HG03108 (cell line): ENCODE data around the gene OR52R1.
"Not testable (repeated sequence)": the region's sequence is repeated elsewhere in the genome, so short reads cannot be mapped to it uniquely, and the experiment has no call there.

Experiments
- ATAC-seq: cut with Tn5 transposase; IDR thresholded peaks from one replicate; pipeline ENCODE4 v1.9.1; 2021; ENCODE audit warnings: moderate library complexity; ENCODE audit not compliant: unreplicated experiment

Gene OR52R1

DNA sequence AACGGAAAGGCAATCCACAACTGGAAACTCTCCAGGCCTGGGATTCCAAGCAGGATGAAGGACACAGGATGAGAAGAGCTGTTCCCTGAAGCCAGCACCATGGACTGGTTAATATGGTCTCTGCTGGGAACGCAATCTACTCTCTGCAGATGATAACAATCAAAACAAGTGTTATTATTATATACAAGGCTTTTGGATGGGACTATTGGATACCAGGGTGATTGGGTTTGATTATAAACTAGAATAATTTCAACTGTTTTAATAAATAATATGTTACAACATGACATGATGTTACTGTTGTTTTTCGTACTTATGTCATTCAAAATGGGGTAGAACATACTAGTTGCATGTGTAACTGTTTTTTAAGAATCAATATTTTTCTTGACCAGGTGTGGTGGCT, at the start of gene OR52R1:
Gene OR52R1 (minus strand): TSS at position 101 of the 400 bp plus-strand sequence. CDS start 0 bp downstream, at position 101.
- ATAC-seq = no peak

DNA sequence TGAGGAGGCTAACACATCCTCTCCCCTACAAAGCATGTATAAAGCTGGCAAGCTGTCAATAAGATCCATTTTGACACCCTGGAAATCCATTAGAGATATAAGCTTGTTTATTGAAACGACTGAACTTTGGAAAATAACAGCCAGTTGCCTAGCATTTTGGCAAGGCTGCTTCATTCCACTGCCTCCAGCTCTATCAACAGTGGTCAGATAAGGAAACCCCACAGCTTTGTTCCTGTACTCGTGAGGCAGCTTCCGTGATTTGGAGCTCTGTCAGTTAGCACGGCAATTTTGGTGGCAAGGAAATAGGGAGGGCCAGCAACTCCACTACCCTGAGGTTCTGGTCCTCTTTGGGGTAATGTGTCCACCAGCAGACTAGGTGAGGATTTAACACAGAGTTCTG, 46.9 kb upstream of the OR52R1 start:
- ATAC-seq = no peak

DNA sequence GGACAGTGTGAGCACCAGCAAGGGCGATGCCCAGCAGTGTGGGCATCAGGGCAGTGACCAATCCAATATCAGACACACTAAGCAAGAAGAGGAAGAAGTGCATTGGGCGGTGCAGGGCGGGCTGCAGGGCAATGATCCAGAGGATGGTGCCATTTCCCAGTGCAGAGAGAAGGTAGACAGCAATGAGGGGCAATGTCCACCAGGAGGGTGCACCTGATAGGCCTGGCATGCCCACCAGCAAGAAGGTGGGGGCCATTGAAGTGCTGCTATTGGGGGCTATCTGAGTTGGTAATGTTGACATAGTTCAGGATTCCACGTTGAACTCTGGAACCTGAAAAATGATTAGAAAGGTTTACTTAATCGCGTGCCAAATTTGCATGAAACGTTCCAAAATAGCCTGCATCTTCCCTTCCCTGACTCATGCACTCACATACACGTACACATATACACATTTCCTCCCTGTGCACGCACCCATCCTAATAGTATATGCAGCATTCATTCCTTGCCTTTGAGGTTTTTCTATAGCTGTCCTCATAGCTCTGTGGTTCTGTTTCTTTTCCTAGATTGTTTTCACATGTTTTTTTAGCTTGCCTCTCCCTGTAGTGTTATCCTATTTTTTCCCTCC, 44.8 kb upstream of the OR52R1 start, which contains the start of gene OR51S1:
Gene OR51S1 (minus strand): TSS at position 301 of the 625 bp plus-strand sequence. CDS start 0 bp downstream, at position 301.
- ATAC-seq = no peak

DNA sequence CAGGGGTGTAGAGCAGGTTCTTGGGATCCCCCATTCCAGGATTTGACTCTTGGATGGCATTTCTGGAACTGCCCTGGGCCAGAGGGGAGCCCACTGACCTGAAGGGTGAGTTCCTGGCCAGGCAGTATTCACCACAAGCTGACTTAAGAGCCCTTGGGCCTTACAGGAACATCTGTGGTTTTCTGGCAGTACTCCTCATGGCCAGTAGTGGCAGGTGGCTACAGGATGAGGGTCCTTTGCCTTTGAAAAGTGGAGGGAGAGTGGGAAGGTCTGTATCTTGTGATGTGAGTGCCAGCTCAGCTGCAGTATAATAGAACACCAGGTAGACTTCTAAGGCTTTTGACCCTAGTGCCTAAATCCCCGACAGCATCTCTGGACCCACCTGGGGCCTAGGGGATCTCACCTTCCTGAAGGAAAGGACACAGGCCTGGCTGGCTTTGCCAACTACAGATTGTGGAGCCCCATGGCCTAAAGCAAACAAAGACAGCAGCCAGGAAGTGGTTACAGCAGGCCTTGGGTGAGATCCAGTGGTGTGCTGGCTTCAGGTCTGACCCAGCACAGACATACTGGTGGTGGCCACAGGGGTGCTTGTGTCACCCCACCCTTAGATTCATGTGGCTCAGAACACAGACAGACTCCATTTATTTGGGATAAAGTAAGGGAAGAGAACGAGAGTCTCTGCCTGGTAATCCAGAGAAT, 35.8 kb upstream of the OR52R1 start:
- no peak for ATAC-seq

DNA sequence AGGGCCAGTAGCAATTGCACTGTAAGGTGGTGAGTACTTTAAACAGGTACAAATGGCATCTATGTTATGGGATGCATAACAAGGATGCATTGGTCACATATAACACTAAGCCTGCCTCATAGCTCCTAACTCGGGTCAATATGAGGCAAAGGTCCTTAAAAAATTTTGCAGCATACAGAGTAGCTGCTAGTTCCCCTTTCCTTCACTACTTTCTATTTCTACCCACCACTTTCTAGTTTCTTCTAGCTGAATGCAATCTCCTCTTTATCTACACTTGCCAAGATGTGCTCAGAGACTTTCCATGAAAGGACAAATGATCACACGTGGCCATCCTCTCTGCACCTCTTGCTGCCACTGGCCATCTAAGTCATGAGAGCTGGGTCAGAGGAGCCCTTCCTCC, 26.7 kb upstream of the OR52R1 start:
- no peak for ATAC-seq

DNA sequence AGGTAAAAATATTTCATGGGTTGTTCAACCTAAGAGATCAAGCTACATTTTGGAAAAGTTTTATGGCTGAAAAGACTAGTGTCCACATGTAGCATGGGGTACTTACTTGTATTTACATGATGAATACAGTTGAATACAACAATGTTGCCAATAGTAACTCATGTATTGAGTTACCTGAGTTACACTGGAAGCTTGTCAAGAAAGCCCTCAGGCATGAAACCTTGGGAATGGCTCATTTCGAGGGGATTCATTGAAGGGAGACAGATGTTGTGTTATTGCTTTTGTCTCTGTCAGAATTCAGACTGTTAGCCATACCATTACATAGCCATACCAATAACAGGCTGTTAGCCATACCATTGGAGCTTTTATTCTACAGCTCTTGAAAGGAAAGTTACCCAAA, 26.2 kb upstream of the OR52R1 start:
- no peak for ATAC-seq

DNA sequence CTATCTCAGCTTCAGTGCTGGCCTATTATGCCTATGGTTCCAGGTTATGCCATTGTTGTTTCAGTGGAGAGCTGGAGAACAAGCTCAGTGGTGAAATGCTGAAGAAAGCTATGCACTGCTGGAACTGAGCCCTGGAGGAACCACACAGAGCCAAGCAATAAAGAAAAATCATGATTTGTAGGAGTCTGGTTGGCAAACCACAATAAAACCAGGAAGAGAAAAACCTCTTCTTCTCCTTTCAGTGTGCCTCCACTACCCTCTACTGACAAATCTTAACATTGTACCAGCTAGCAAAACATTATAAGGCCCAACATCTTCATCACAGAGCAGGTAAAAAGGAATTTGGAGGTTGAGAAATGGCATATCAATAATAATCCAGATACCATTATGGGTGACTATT, 22.2 kb upstream of the OR52R1 start:
- no peak for ATAC-seq

DNA sequence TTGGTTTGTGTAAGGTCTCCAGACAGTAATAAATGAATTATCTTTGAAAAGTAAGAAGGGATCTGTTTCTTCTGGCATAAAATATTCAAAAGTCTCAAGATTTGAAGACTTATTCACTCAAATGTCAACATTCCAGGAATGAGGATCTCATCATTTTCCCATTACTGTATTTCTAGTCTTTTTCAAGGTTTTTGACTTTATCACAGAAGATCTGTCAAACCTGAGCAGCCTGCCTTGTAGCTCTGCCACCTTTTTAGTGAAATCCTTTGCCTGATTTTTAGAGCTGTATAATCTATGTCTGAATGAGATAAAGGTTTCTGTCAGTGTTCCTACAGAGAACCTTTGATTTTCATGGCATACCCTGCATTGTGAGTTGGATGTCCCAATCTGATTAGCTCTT, 21.0 kb upstream of the OR52R1 start:
- no peak for ATAC-seq

DNA sequence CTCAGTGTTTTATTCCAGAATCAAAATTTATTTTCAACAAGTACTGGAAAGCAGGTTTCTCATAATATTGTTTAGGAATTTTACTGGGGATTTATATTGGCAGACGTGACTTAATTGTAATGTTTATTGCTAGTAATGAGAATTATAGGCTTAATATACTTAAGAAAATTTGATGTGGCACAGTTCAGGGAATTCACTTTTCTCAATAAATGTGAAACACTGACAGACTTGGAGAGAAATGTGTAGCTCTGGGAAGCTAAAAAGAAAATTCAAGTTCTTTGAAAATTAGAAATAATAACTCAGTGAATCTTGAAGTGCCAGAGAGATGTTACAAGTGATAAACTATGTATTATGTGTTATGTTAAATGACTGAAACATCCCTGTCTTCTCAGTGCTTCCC, 16.8 kb upstream of the OR52R1 start, which contains the start of gene OR51F2:
Gene OR51F2 (plus strand): TSS at position 301 of the 400 bp plus-strand sequence. CDS start 101 bp downstream, outside the sequence.
- no peak for ATAC-seq

DNA sequence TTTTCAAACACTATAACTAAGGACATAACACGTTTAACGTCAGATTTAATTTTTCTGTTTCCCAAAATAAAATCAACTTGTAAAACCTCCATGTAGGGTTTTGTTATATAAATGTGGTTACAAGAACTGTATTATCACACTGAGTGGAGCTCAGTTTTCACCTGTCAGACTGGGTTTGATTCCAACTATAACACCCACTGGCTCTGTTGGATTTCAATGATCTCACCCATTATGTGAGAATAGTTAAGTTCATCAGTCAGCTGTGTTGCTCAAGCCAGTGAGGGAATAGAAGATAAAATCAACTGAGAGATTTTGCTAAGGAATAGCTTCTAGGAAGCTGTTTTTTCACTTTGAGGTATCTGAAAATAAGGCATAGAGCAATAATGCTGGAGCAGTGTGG, 5.1 kb upstream of the OR52R1 start:
- ATAC-seq = no peak

DNA sequence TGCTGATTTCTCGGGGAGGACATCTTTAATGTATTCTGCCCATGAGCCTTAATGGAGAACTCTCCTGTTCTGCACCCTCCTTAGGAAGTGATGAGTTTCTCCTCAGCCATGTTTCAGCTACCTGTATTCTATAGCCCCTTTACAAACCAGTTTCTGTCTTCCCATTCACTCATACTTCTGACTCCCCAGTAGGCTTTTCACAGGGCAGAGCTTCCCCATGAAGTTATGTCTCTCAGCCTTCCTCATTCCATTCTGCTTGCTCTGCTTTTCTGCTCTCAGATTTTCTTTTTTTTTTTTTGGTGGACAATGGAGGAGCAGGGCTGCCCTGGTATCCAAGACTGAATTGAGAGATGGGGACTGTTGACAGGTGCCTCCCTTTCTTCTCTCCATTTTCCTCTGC, 4.3 kb upstream of the OR52R1 start:
- no peak for ATAC-seq

DNA sequence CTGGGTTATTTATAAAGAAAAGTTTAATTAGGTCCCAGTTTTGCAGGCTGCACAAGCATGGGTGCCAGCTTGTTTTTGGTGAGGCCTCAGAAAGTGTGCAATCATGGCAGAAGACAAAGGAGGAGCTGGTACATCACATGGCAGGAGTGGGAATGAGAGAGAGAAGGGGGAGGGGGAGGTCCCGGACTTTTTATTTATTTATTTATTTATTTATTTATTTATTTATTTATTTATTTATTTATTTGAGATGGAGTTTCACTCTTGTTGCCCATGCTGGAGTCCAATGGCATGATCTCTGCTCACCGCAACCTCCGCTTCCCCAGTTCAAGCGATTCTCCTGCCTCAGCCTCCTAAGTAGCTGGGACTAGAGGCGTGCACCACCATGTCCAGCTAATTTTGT, 2.9 kb downstream of the OR52R1 start:
- ATAC-seq = not testable (repeated sequence)

DNA sequence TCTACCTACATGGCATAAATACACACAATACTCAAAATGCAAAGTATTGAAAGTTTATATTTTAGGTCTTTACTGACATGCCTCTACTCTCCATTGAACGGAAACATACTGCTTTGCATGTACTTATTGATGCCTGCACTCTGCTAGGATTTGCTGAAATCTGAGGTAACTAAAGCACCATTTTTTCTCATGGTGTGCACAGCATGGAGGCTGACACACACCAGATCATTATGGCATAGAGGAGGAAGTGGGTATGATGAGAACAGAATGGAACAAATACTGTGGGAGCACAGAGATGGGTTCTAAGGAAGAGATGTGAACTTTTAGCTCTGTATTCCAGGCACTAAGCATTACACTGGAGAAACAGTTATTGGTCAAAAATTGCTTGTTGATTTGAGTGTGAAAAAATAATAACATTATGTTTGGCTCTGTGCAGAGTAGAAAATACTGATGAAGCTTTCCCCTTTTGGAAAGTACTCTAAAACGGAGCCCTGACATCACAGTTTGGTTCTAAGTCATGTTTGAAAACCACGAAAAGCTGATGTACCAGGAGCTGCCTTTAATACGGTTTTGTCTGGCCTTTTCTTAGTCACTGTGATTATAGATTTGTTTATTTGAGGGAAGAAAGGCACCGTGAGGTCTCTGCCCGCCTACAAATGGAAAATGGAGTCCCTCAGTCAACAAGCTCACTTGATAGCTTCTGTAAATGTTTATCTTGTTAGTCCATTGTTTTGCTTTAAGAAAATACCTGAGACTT, 5.6 kb downstream of the OR52R1 start:
- no peak for ATAC-seq

DNA sequence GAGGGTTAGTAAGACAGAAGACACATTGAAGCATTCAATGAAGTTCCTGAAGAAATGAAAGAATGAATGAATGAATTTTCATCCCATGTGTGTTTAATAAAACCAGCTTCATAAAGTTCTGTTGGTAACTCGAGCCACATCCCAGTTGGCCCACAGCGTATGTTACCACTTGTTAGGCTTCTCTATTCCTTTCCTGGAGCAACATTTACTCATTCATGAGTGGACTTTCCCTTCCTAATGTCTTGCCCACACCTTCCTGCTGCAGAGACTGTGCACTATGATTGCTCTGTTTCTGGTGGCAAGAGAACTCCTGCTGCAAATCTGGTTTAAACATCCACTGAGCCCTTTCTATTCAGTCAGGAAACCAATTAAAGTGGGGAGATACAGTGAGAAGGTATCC, 7.0 kb downstream of the OR52R1 start:
- no peak for ATAC-seq

DNA sequence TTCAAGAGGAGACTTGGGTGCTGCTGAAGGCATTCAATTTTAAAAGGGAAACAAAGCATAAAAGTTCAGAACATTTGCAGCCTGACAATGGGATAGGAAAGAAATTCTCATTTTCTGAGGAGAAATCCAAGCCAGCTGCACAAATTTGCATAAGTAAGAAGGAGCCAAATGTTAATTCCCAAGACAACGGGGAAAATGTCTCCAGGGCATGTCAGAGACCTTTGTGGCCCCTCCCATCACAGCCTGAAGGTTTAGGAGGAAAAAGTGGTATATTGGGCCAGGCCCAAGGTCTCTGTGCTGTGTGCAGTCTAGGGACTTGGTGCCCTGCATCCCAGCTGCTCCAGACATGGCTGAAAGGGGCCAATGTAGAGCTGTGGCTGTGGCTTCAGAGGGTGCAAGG, 21.7 kb downstream of the OR52R1 start:
- no peak for ATAC-seq

DNA sequence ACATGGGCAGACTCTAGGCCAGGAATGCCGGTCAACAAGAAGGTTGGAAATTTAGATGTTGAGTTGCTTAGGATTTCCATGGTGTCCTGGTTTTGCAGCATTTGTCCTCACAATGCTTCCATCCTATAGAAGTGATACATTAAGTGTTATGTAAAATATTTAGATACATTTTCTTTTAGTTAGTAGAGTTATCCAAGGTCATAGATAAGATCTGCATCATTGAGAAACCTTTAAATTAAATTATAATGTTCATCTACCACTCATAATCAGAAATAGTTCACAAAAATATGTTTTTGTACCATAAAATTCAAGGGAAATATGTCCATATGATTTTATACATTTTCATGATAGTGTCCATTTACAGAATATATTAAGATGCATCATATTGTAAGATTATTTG, 34.3 kb downstream of the OR52R1 start, which contains the start of gene OR51F1:
Gene OR51F1 (minus strand): TSS at position 101 of the 400 bp plus-strand sequence. CDS start 0 bp downstream, at position 101.
- ATAC-seq = no peak

DNA sequence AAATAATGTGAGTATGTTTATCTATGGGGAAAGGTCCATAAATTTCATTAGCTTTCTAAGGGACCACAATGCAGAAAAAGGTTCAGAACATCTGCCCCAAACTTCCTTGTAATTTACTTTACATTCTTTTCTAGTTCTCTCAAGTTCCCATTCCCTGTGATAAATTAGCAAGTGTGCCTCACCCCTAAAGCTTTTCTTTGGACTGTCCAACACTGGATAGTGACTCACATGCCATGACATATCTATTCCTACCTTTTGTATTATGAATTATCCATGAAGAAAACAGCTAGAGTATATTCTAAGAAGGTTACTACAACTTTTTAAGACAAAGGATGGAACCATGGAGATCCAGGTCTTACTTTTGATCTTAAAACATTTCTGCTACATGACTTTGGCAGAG, 36.1 kb downstream of the OR52R1 start:
- ATAC-seq = no peak

DNA sequence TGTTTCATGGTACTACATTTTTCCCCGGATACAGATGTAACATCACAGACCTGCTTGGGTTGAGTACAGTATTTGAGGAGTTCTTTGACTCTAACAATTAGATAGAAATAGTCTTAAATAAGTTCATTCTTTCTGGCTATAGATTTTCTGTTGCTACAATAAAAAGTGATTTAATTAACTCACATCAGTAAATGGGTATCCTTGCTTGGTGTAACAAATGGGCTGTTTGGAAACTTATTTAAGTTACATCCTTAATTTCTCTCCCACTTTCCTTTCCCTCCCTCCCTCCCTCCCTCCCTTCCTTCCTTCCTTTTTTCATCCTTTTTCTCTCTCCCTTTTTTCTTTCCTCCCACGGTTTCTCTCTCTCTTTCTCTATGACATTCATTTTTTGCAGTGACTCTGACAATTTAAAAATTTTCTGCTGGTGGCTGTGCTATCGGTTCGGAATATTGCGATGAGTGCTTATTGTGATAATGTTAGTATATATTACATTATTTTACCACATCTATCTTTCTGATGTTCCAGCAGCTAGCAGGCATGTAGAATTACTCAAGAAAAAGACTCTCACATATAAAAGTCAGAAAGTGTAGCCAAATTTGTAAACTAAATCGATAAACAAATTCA, 37.6 kb downstream of the OR52R1 start:
- no peak for ATAC-seq

DNA sequence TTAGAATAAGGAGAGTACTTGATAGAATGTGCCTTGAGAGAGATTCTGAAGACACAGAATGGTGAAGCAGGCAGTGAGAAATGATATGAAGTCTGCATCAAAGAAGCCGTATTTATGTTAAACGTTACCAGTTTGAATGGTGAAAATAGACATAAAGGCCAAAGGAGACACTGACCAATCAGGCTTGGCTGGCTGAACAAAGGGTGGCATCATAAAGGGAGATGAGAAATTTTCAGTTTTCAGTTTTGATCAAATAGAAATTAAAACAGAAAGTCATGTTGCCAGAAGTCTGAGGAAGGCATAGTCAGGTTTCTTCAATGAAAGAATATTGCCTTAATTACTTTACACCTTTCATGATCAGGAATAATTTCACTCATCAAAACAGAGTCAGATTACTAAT, 41.1 kb downstream of the OR52R1 start:
- ATAC-seq = no peak
